CD14-positive monocyte (primary cell): ENCODE results near the gene UGT3A1. TPM values are rescaled to one million over a fixed set of nuclear protein-coding genes. Genes with fewer than 3 reads are reported as not detected.

Experiments
- DNase-seq, 3 donors: peaks; one replicate each; pipeline ENCODE4 v3.0.0-alpha.2; 2011 to 2022
- H2AFZ ChIP-seq: 2 replicates; pipeline ENCODE4 v1.6.0; 2012; ENCODE audit warnings: mild to moderate bottlenecking, low read depth, low read length, inconsistent platforms; ENCODE audit not compliant: insufficient read depth, poor library complexity, severe bottlenecking
- H3K27ac ChIP-seq, 2 donors: 1 replicate in 1 of 2; 2 replicates in 1 of 2; pipeline ENCODE4 v1.5.1; 2012 to 2013; ENCODE audit warnings: low read length in 2 of 2, control low read depth in 1 of 2, inconsistent platforms in 1 of 2, low read depth in 1 of 2, mild to moderate bottlenecking in 1 of 2
- H3K27me3 ChIP-seq, 2 donors: one replicate each; pipeline versions ENCODE4 v1.6.0 to v1.6.1; 2011 to 2013; ENCODE audit warnings: low read length in 2 of 2; ENCODE audit not compliant: control insufficient read depth in 2 of 2, insufficient read depth in 2 of 2
- H3K36me3 ChIP-seq, 2 donors: replicated peaks in 1 of 2; 1 replicate in 1 of 2; 2 replicates in 1 of 2; pipeline versions ENCODE4 v1.5.1 to v1.6.1; 2012 to 2013; ENCODE audit warnings: low read length in 2 of 2, control low read depth in 1 of 2, inconsistent platforms in 1 of 2, mild to moderate bottlenecking in 1 of 2; ENCODE audit not compliant: insufficient read depth in 2 of 2, control insufficient read depth in 1 of 2
- H3K4me1 ChIP-seq, 2 donors: 1 replicate in 1 of 2; 2 replicates in 1 of 2; pipeline versions ENCODE4 v1.5.1 to v1.6.1; 2012 to 2013; ENCODE audit warnings: low read length in 2 of 2, control low read depth in 1 of 2, inconsistent platforms in 1 of 2, mild to moderate bottlenecking in 1 of 2, moderate library complexity in 1 of 2; ENCODE audit not compliant: insufficient read depth in 2 of 2, control insufficient read depth in 1 of 2
- H3K4me2 ChIP-seq: replicated peaks from 2 replicates; pipeline ENCODE3; 2012; ENCODE audit warnings: low read length, moderate library complexity, mild to moderate bottlenecking; ENCODE audit not compliant: poor library complexity, severe bottlenecking; ENCODE audit errors: extremely low read depth
- H3K4me3 ChIP-seq, 3 experiments: fragments of 200-600 bp in 1 of 3; sonication (generic) in 1 of 3; replicated peaks in 1 of 3; 1 replicate in 2 of 3; 2 replicates in 1 of 3; pipeline ENCODE4 v1.5.1; 2011 to 2013; ENCODE audit warnings: low read length in 3 of 3, mild to moderate bottlenecking in 3 of 3, control low read depth in 2 of 3, low read depth in 2 of 3, inconsistent platforms in 1 of 3, moderate library complexity in 1 of 3
- H3K79me2 ChIP-seq: 2 replicates; pipeline ENCODE4 v1.6.0; 2012; ENCODE audit warnings: mild to moderate bottlenecking, control low read depth, inconsistent platforms, low read length, moderate library complexity; ENCODE audit not compliant: insufficient read depth
- H3K9ac ChIP-seq: 2 replicates; pipeline ENCODE4 v1.6.0; 2017; ENCODE audit warnings: low read length, mild to moderate bottlenecking; ENCODE audit not compliant: insufficient read depth, poor library complexity, severe bottlenecking
- H3K9me3 ChIP-seq, 2 donors: replicated peaks in 1 of 2; 1 replicate in 1 of 2; 2 replicates in 1 of 2; pipeline versions ENCODE4 v1.5.1 to v1.6.1; 2012 to 2013; ENCODE audit warnings: low read length in 2 of 2, control low read depth in 1 of 2; ENCODE audit not compliant: control insufficient read depth in 1 of 2, insufficient read depth in 1 of 2
- H4K20me1 ChIP-seq: 2 replicates; pipeline ENCODE4 v1.6.0; 2012; ENCODE audit warnings: mild to moderate bottlenecking, low read length, control low read depth, moderate library complexity; ENCODE audit not compliant: insufficient read depth
- H3K27ac Mint-ChIP-seq, 7 donors: one replicate each; pipeline ENCODE4 v1.8.0; 2020; ENCODE audit warnings: mild to moderate bottlenecking in 7 of 7, mixed read lengths in 7 of 7, moderate library complexity in 6 of 7, inconsistent platforms in 2 of 7
- H3K27me3 Mint-ChIP-seq, 3 donors: one replicate each; pipeline ENCODE4 v1.8.0; 2021 to 2022; ENCODE audit warnings: low read depth in 3 of 3, mild to moderate bottlenecking in 3 of 3, mixed read lengths in 3 of 3, moderate library complexity in 3 of 3, inconsistent platforms in 1 of 3
- H3K36me3 Mint-ChIP-seq, 2 donors: one replicate each; pipeline ENCODE4 v1.8.0; 2020; ENCODE audit warnings: mixed read lengths in 2 of 2, inconsistent platforms in 1 of 2, mild to moderate bottlenecking in 1 of 2
- H3K4me1 Mint-ChIP-seq: one replicate; pipeline ENCODE4 v1.8.0; 2020; ENCODE audit warnings: mild to moderate bottlenecking, mixed read lengths
- H3K4me3 Mint-ChIP-seq, 2 donors: one replicate each; pipeline ENCODE4 v1.8.0; 2020; ENCODE audit warnings: mild to moderate bottlenecking in 2 of 2, mixed read lengths in 2 of 2, moderate library complexity in 1 of 2
- H3K9me3 Mint-ChIP-seq, 7 donors: one replicate each; pipeline ENCODE4 v1.8.0; 2020 to 2022; ENCODE audit warnings: mixed read lengths in 7 of 7, mild to moderate bottlenecking in 6 of 7, moderate library complexity in 6 of 7, inconsistent platforms in 2 of 7
- WGBS: methylation state at CpG from one replicate; pipeline ENCODE4 v1.1.5; 2013; ENCODE audit warnings: missing lambda C conversion rate; ENCODE audit not compliant: insufficient coverage; 5-methylcytosine and 5-hydroxymethylcytosine counted together
- intact Hi-C, 2 donors: fragments of 100-400 bp; cut with micrococcal nuclease; formaldehyde crosslinking; loops; one replicate each; pipeline versions ENCODE4 v1.15.0 to v1.15.1; 2023
- polyA plus RNA-seq, 3 donors: library from polyadenylated mRNA; depleted of rRNA in 1 of 3; unstranded in 2 of 3; stranded (reverse) in 1 of 3; fragments of 300-500 nt in 2 of 3; fragments of >200 nt in 1 of 3; fragmentation: Illumina TruSeq in 2 of 3; gene quantifications; 1 replicate in 2 of 3; 2 replicates in 1 of 3; pipeline ENCODE4 v1.2.3, GENCODE V29; 2012 to 2021
- TF ChIP-seq, protein P1 (sequence below): fragments of 200-600 bp; IDR thresholded peaks from one replicate; pipeline ENCODE4 v1.8.0; 2022; ENCODE audit warnings: antibody characterized with exemption, mild to moderate bottlenecking

Gene UGT3A1
- polyA plus RNA-seq, 3 donors: not detected

DNA sequence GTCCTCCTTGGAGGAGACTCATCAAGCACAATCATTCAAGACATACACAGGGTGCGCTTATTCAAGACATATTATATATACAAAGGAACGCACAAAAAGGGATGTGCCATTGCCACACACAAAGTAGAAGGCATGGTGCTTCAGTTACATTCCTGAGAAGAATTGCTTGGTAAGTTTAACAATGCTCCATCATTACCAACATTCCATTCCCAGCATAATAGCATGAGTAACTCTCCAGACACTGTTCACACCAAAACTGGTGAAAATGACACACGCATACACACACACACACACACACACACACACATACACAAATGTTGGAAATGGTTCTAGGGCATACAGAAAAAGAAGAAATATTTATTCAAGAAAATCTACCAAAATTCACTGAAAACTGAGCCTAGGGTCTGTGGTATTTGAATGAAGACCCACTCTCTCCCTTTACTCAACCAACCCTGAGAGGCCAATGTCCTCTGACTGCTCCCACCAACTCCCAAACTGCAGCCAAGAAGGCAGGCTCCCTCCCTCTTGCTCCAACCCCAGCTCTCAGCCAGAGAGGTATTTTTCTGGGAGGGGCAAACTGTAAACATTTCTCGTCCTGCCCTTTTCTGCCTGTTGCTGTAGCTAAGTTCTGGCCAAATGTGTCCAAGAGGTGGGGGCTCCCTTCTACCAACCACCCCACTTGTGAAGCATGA, 19.9 kb downstream of the UGT3A1 start:
- Mint-ChIP-seq H3K4me3 (no peak overlapping the region), H3K27ac (peak overlapping the region in 1 of 7 donors; percentile 59), H3K27me3 (peaks cover 0 to 12% (median 2%) of the 10 kb centered on the region in 3 donors), H3K36me3 (no peaks in the 10 kb centered on the region), H3K9me3 (peaks cover 2 to 15% (median 8%) of the 10 kb centered on the region in 7 donors), H3K4me1 (no peaks in the 10 kb centered on the region)
- Histone ChIP-seq H3K9ac (no peak overlapping the region), H2AFZ (no peak overlapping the region), H3K27me3 (no peaks in the 10 kb centered on the region), H3K36me3 (no peaks in the 10 kb centered on the region), H3K4me1 (no peaks in the 10 kb centered on the region), H3K4me3 (no peak overlapping the region), H3K4me2 (no peak overlapping the region), H3K9me3 (no peaks in the 10 kb centered on the region), H3K79me2 (no peaks in the 10 kb centered on the region), H4K20me1 (no peaks in the 10 kb centered on the region), H3K27ac (no peak overlapping the region)
- TF ChIP-seq, protein P1, sequence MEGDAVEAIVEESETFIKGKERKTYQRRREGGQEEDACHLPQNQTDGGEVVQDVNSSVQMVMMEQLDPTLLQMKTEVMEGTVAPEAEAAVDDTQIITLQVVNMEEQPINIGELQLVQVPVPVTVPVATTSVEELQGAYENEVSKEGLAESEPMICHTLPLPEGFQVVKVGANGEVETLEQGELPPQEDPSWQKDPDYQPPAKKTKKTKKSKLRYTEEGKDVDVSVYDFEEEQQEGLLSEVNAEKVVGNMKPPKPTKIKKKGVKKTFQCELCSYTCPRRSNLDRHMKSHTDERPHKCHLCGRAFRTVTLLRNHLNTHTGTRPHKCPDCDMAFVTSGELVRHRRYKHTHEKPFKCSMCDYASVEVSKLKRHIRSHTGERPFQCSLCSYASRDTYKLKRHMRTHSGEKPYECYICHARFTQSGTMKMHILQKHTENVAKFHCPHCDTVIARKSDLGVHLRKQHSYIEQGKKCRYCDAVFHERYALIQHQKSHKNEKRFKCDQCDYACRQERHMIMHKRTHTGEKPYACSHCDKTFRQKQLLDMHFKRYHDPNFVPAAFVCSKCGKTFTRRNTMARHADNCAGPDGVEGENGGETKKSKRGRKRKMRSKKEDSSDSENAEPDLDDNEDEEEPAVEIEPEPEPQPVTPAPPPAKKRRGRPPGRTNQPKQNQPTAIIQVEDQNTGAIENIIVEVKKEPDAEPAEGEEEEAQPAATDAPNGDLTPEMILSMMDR: no peak
- DNase-seq: no peak
- WGBS: 100% methylated on average over 1 of the region's 4 CpGs
- intact Hi-C loops: no loop called here

DNA sequence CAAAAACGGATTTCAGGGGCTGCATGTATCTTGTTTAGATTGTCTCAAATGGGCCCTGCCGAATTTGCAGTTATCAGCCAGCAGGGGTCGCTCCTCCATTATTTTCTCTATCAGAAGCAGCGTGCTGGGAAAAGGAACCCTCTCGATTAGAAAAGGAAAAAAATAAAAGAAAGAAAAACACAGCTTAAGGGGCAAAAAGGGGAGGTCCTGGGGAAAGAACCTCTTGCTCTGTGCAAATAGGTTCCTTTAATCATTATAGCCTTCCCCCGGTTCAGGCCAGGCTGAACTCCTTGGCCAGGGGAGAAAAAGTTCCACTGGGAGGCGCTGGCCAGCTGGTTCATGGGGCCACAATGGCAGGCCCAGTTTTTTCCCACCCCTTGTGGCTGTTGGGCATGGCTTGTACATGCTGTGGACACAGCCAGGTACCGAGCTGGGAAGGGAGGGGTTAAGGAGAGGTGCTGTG, 27.8 kb downstream of the UGT3A1 start:
- H3K36me3 ChIP-seq: no peaks in the 10 kb centered on the region
- no peak overlapping the region for H3K4me3 ChIP-seq
- H3K4me1 ChIP-seq: no peaks in the 10 kb centered on the region
- H3K9ac ChIP-seq: no peak overlapping the region
- Mint-ChIP-seq H3K27me3 (peaks cover 0 to 10% (median 6%) of the 10 kb centered on the region in 3 donors), H3K27ac (no peak overlapping the region), H3K36me3 (no peaks in the 10 kb centered on the region), H3K4me3 (no peak overlapping the region), H3K9me3 (peaks cover 0 to 17% (median 16%) of the 10 kb centered on the region in 7 donors), H3K4me1 (no peaks in the 10 kb centered on the region)
- 76% methylated on average over 2 of the region's 8 CpGs for WGBS
- no peak for DNase-seq
- no peaks in the 10 kb centered on the region for H3K27me3 ChIP-seq
- no peaks in the 10 kb centered on the region for H4K20me1 ChIP-seq
- H3K9me3 ChIP-seq: peaks cover 6 to 20% of the 10 kb centered on the region in 2 donors
- H3K4me2 ChIP-seq: no peak overlapping the region
- TF ChIP-seq, protein P1: peak; percentile 37
- no peaks in the 10 kb centered on the region for H3K79me2 ChIP-seq
- no peak overlapping the region for H3K27ac ChIP-seq
- intact Hi-C loops: no loop called here
- H2AFZ ChIP-seq: no peak overlapping the region
